ENCODE data around the gene CDCP1.
"Not testable (repeated sequence)": the region's sequence is repeated elsewhere in the genome, so short reads cannot be mapped to it uniquely, and the experiment has no call there.

CDCP1 gene

GRCh38 chr3:45056608-45057301 lies 89.4 kb downstream of the CDCP1 start:
- H3K9ac ChIP-seq (ENCODE audit: low read depth, low read length): no peak overlapping the region
- peaks cover 52% of the 10 kb centered on the region for H3K4me1 ChIP-seq (ENCODE audit: control insufficient read depth, insufficient read depth, low read length)

GRCh38 chr3:45055411-45056143 lies 90.6 kb downstream of the CDCP1 start:
- Histone ChIP-seq H3K4me3 (ENCODE audit: low read length) (peak overlapping the region; percentile 21), H3K27me3 (ENCODE audit: control insufficient read depth, insufficient read depth, low read length) (no peaks in the 10 kb centered on the region), H3K4me1 (ENCODE audit: control insufficient read depth, insufficient read depth, low read length) (peaks cover 52% of the 10 kb centered on the region), H3K9me3 (replicated peaks; ENCODE audit: low read length) (no peaks in the 10 kb centered on the region), H3K4me2 (ENCODE audit: low read length) (peak overlapping the region; percentile 58), H3K36me3 (ENCODE audit: insufficient read depth, low read length) (no peaks in the 10 kb centered on the region), H3K9ac (ENCODE audit: low read depth, low read length) (peak overlapping the region; percentile 31)

More at GRCh38 chr3:45056608-45057301, 89.4 kb downstream of the CDCP1 start:
- Histone ChIP-seq H3K36me3 (ENCODE audit: insufficient read depth, low read length) (no peaks in the 10 kb centered on the region), H3K4me3 (ENCODE audit: low read length) (no peak overlapping the region), H3K4me2 (ENCODE audit: low read length) (no peak overlapping the region), H3K27me3 (ENCODE audit: control insufficient read depth, insufficient read depth, low read length) (no peaks in the 10 kb centered on the region), H3K9me3 (replicated peaks; ENCODE audit: low read length) (no peaks in the 10 kb centered on the region)

GRCh38 chr3:45055032-45055410 lies 91.2 kb downstream of the CDCP1 start:
- no peaks in the 10 kb centered on the region for H3K27me3 ChIP-seq (ENCODE audit: control insufficient read depth, insufficient read depth, low read length)

DNA sequence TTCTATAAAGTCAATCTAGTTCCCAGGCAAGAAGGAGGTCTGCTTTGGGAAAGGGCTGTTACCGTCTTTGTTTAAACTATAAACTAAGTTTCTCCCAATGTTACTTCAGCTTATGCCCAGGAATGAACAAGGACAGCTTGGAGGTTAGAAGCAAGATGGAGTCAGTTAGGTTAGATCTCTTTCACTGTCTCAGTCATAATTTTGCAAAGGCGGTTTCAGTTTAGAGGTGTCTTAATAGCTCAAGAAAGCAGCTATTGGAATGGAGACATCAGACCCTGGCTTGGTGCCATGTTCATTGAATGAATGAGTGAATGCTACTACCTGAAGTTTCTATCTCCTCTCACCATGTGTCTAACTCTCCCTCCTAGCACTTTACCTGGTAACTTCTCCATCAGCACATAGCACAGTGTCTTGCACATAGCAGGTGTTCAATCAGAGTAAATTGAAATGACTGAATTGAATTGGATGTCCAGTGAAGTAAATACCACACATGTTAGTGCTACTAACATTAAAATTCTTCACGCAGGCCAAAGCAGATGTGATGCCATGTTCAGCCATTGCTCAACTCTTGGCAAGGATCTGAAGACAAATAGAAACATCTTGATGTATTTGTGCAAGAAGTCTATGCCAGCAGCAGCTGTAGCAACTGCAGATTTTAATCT lies 91.9 kb downstream of the CDCP1 start:
- Histone ChIP-seq H3K4me3 (ENCODE audit: low read length) (no peak overlapping the region), H3K9me3 (replicated peaks; ENCODE audit: low read length) (no peaks in the 10 kb centered on the region), H3K9ac (ENCODE audit: low read depth, low read length) (no peak overlapping the region), H3K4me1 (ENCODE audit: control insufficient read depth, insufficient read depth, low read length) (peaks cover 52% of the 10 kb centered on the region), H3K27me3 (ENCODE audit: control insufficient read depth, insufficient read depth, low read length) (no peaks in the 10 kb centered on the region), H3K4me2 (ENCODE audit: low read length) (peak overlapping the region; percentile 58), H3K36me3 (ENCODE audit: insufficient read depth, low read length) (no peaks in the 10 kb centered on the region)

More at GRCh38 chr3:45055032-45055410, 91.2 kb downstream of the CDCP1 start:
- H3K9ac ChIP-seq (ENCODE audit: low read depth, low read length): peak overlapping the region; percentile 31
- peak overlapping the region; percentile 21 for H3K4me3 ChIP-seq (ENCODE audit: low read length)
- H3K4me1 ChIP-seq (ENCODE audit: control insufficient read depth, insufficient read depth, low read length): peaks cover 52% of the 10 kb centered on the region
- no peaks in the 10 kb centered on the region for H3K36me3 ChIP-seq (ENCODE audit: insufficient read depth, low read length)
- H3K9me3 ChIP-seq (replicated peaks; ENCODE audit: low read length): no peaks in the 10 kb centered on the region
- H3K4me2 ChIP-seq (ENCODE audit: low read length): peak overlapping the region; percentile 58

DNA sequence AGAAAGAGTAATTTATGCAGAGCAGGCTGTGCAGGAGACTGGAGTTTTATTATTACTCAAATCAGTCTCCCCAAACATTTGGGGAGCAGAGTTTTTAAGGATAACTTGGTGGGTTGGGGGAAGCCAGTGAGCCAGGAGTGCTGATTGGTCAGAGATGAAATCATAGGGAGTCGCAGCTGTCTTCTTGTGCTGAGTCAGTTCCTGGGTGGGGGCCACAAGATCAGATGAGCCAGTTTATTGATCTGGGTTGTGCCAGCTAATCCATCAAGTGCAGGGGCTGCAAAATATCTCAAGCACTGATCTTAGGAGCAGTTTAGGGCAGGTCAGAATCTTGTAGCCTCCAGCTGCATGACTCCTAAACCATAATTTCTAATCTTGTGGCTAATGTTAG lies 92.4 kb downstream of the CDCP1 start:
- H3K4me1 ChIP-seq (ENCODE audit: control insufficient read depth, insufficient read depth, low read length): peaks cover 52% of the 10 kb centered on the region
- H3K9ac ChIP-seq (ENCODE audit: low read depth, low read length); H3K27me3 ChIP-seq (ENCODE audit: control insufficient read depth, insufficient read depth, low read length); H3K9me3 ChIP-seq (replicated peaks; ENCODE audit: low read length); H3K36me3 ChIP-seq (ENCODE audit: insufficient read depth, low read length); H3K4me3 ChIP-seq (ENCODE audit: low read length); H3K4me2 ChIP-seq (ENCODE audit: low read length): not testable (repeated sequence)

DNA sequence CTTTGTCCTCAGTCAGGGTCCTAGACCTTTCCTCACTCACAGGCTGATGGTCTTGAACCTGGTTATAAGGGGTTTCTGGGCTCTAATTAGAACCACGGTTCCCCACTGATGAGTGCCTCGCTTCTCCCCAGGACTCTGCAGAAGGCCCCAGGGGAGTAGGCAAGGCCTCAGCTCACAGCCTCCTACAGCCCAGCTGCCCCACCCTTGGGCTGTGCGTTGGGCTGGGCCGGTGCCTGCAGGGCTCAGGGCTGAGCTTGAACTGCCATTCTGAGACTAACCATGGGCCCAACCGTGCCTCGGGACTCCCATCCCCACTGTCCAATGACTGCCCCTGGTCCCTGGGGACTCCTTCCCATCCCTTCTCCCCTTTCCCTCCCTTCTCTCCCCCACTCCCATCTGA lies 94.5 kb downstream of the CDCP1 start:
- Histone ChIP-seq H3K4me2 (ENCODE audit: low read length) (no peak overlapping the region), H3K4me1 (ENCODE audit: control insufficient read depth, insufficient read depth, low read length) (peaks cover 35% of the 10 kb centered on the region), H3K9me3 (replicated peaks; ENCODE audit: low read length) (no peaks in the 10 kb centered on the region), H3K36me3 (ENCODE audit: insufficient read depth, low read length) (no peaks in the 10 kb centered on the region), H3K27me3 (ENCODE audit: control insufficient read depth, insufficient read depth, low read length) (no peaks in the 10 kb centered on the region), H3K9ac (ENCODE audit: low read depth, low read length) (no peak overlapping the region), H3K4me3 (ENCODE audit: low read length) (no peak overlapping the region)

- H3K9me3 ChIP-seq (replicated peaks; ENCODE audit: low read length): no peaks in the 10 kb centered on the region
- H3K27me3 ChIP-seq (ENCODE audit: control insufficient read depth, insufficient read depth, low read length): no peaks in the 10 kb centered on the region
- no peaks in the 10 kb centered on the region for H3K36me3 ChIP-seq (ENCODE audit: insufficient read depth, low read length)
- H3K9ac ChIP-seq (ENCODE audit: low read depth, low read length): no peak overlapping the region
- no peak overlapping the region for H3K4me2 ChIP-seq (ENCODE audit: low read length)
- peaks cover 17% of the 10 kb centered on the region for H3K4me1 ChIP-seq (ENCODE audit: control insufficient read depth, insufficient read depth, low read length)
- H3K4me3 ChIP-seq (ENCODE audit: low read length): no peak overlapping the region
These were observed 96.4 kb downstream of the CDCP1 start for GRCh38 chr3:45049807-45050206.

GRCh38 chr3:45048244-45048643 lies 97.9 kb downstream of the CDCP1 start:
- H3K27me3 ChIP-seq (ENCODE audit: control insufficient read depth, insufficient read depth, low read length): no peaks in the 10 kb centered on the region
- no peak overlapping the region for H3K4me3 ChIP-seq (ENCODE audit: low read length)

GRCh38 chr3:45043728-45044299 lies 102.4 kb downstream of the CDCP1 start:
- no peak overlapping the region for H3K9ac ChIP-seq (ENCODE audit: low read depth, low read length)
- H3K27me3 ChIP-seq (ENCODE audit: control insufficient read depth, insufficient read depth, low read length): no peaks in the 10 kb centered on the region
- H3K9me3 ChIP-seq (replicated peaks; ENCODE audit: low read length): no peaks in the 10 kb centered on the region
- no peak overlapping the region for H3K4me2 ChIP-seq (ENCODE audit: low read length)
- H3K4me3 ChIP-seq (ENCODE audit: low read length): no peak overlapping the region
- H3K4me1 ChIP-seq (ENCODE audit: control insufficient read depth, insufficient read depth, low read length): peaks cover 11% of the 10 kb centered on the region
- H3K36me3 ChIP-seq (ENCODE audit: insufficient read depth, low read length): no peaks in the 10 kb centered on the region

More at GRCh38 chr3:45048244-45048643, 97.9 kb downstream of the CDCP1 start:
- H3K4me1 ChIP-seq (ENCODE audit: control insufficient read depth, insufficient read depth, low read length): peaks cover 10% of the 10 kb centered on the region
- H3K4me2 ChIP-seq (ENCODE audit: low read length): no peak overlapping the region
- no peak overlapping the region for H3K9ac ChIP-seq (ENCODE audit: low read depth, low read length)
- no peaks in the 10 kb centered on the region for H3K9me3 ChIP-seq (replicated peaks; ENCODE audit: low read length)
- H3K36me3 ChIP-seq (ENCODE audit: insufficient read depth, low read length): no peaks in the 10 kb centered on the region

DNA sequence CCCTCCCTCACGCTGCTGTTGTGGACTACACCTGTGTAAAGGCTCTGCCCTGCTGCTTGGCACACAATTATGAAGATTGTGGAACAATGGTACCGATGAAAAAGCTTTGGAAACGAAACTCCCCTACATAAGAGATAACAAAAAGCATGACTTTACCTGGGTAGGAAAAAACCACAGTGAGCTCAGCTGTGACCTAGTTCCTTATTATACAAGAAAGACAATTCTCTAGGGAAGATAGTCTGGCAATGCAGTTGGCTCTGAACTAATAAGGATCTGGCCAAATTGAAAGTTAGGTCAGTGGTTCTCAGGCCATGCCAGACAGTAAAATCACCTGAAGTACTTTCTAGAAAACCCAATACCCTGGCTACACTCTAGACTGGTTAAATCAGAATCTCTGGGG lies 104.0 kb downstream of the CDCP1 start:
- H3K9me3 ChIP-seq (replicated peaks; ENCODE audit: low read length): no peaks in the 10 kb centered on the region
- peaks cover 11% of the 10 kb centered on the region for H3K4me1 ChIP-seq (ENCODE audit: control insufficient read depth, insufficient read depth, low read length)
- H3K4me2 ChIP-seq (ENCODE audit: low read length): no peak overlapping the region
- H3K4me3 ChIP-seq (ENCODE audit: low read length): no peak overlapping the region
- no peaks in the 10 kb centered on the region for H3K27me3 ChIP-seq (ENCODE audit: control insufficient read depth, insufficient read depth, low read length)
- no peak overlapping the region for H3K9ac ChIP-seq (ENCODE audit: low read depth, low read length)
- no peaks in the 10 kb centered on the region for H3K36me3 ChIP-seq (ENCODE audit: insufficient read depth, low read length)

DNA sequence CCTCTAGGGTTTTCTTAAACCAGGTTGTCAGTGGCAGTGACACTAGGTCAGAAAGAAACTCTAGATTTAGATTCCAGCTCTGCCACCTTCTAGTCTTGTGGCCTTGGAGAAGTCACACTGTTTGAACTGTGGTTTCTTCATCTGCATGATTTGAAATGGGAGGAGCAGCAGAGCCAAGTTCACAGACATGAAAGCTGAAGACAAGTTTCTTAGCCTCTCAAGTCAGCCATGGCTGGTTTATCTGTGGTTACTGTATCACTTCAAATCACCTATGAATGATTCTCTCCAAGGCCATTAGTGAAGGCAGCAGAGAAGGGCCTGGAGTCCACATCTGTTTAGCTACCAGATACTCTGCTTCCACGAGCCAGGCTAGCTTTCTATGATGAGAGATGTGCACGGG lies 104.5 kb downstream of the CDCP1 start:
- Histone ChIP-seq H3K4me1 (ENCODE audit: control insufficient read depth, insufficient read depth, low read length) (peaks cover 11% of the 10 kb centered on the region), H3K4me3 (ENCODE audit: low read length) (no peak overlapping the region), H3K4me2 (ENCODE audit: low read length) (no peak overlapping the region), H3K9ac (ENCODE audit: low read depth, low read length) (no peak overlapping the region), H3K27me3 (ENCODE audit: control insufficient read depth, insufficient read depth, low read length) (no peaks in the 10 kb centered on the region), H3K9me3 (replicated peaks; ENCODE audit: low read length) (no peaks in the 10 kb centered on the region), H3K36me3 (ENCODE audit: insufficient read depth, low read length) (no peaks in the 10 kb centered on the region)

All from skeletal muscle satellite cell (primary cell).